Measurements from ENCODE around the gene C1QTNF4. TPM values are rescaled to one million over a fixed set of nuclear protein-coding genes. Genes with fewer than 3 reads are reported as not detected.
A peak's percentile ranks its signal among the peaks of the same experiment; 100 is the strongest.
"Not testable (repeated sequence)": the region's sequence is repeated elsewhere in the genome, so short reads cannot be mapped to it uniquely, and the experiment has no call there.

Gene C1QTNF4
- polyA plus RNA-seq (2013): 44.8 TPM

DNA sequence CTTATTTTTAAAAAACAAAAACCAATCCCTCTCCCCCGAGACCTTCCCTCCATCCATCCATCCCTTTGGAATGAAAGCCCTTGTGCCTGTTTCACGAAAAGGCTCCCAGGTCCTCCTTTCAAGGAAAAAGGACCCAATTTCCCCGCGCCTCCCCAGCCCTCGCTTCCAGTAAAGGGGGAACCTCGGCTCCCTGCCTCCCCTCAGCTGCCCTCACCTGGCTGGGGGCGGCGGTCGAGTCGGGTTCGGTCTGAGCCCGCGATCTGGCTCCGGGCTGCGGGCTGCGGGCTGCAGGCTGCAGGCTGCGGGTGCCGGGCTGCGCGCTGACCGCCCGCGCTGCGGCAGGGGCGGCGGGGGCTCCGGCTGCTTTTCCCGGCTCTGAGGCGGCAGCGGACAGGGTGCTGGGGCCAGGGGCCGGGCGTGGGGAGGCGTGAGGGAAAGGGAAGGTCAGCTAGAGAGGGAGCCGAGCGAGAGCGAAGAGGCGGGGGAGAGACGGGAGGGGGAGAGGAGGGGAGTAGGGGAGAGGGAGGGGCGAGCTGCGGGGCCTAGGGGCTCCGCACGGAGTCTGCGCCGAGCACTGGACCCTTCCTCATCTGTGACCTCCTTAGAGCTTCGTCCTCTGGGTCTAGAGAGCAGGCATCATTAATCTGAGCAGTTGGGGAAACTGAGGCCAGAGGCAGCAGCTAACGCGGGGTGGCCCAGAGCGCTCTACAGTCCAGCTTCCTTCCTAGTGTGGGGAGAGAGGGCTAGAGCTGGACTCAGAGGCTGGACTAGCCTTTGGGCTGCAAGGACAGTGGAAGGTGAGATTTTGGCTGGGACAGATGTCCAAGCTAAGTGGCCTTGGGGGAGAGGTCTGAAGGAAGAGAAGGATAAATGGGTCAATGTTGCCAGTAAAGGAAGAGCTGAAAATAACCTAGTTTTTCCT is at the start of gene C1QTNF4:
Gene C1QTNF4 (minus strand): TSS at position 478 of the 922 bp plus-strand sequence. CDS start 3,601 bp downstream, outside the sequence.
- ChIA-PET POLR2A (interaction anchor here (0.6 kb wide), 2 partner anchors 33 to 88 kb away, joined by 3 to 5 read pairs; no protein-coding TSS in a partner anchor), CTCF (interaction anchor here (1.2 to 1.6 kb wide), 2 partner anchors 23 to 103 kb away, joined by 4 to 10 read pairs; no protein-coding TSS in a partner anchor)
- no peaks in the 10 kb centered on the region for H3K9me3 ChIP-seq (ENCODE audit: control extremely low read depth in 1 of 5, control insufficient read depth in 4 of 5, insufficient read depth in 2 of 5, low read depth in 1 of 5, low read length in 4 of 5)
- no peaks in the 10 kb centered on the region for H3K27me3 ChIP-seq (replicated peaks in 2 of 5; ENCODE audit: control insufficient read depth in 4 of 5, insufficient read depth in 5 of 5, low read length in 4 of 5)
- H3K36me3 ChIP-seq (ENCODE audit: control insufficient read depth in 4 of 4, insufficient read depth in 4 of 4, low read length in 3 of 4): peaks cover 0 to 12% (median 5%) of the 10 kb centered on the region in 4 experiments
- peak in 1 of 3 donors; percentile 49 for DNase-seq
- H3K27ac ChIP-seq (ENCODE audit: insufficient read depth in 1 of 2, low read depth in 1 of 2, low read length in 2 of 2, poor library complexity in 1 of 2, severe bottlenecking in 2 of 2): peak within 1 kb of the TSS in 1 of 2 experiments; percentile 43
- H3K4me3 ChIP-seq (ENCODE audit: control insufficient read depth in 1 of 7, extremely low read depth in 1 of 7, insufficient read depth in 4 of 7, low read depth in 2 of 7, low read length in 6 of 7): peak within 1 kb of the TSS; percentile 53 to 88 (median 74)
- 5% methylated on average over 41 of the region's 48 CpGs for WGBS (ENCODE audit: insufficient coverage)
- H3K4me1 ChIP-seq (ENCODE audit: control extremely low read depth in 1 of 4, control insufficient read depth in 4 of 4, insufficient read depth in 4 of 4, low read length in 3 of 4): peaks cover 8 to 54% (median 54%) of the 10 kb centered on the region in 4 experiments

DNA sequence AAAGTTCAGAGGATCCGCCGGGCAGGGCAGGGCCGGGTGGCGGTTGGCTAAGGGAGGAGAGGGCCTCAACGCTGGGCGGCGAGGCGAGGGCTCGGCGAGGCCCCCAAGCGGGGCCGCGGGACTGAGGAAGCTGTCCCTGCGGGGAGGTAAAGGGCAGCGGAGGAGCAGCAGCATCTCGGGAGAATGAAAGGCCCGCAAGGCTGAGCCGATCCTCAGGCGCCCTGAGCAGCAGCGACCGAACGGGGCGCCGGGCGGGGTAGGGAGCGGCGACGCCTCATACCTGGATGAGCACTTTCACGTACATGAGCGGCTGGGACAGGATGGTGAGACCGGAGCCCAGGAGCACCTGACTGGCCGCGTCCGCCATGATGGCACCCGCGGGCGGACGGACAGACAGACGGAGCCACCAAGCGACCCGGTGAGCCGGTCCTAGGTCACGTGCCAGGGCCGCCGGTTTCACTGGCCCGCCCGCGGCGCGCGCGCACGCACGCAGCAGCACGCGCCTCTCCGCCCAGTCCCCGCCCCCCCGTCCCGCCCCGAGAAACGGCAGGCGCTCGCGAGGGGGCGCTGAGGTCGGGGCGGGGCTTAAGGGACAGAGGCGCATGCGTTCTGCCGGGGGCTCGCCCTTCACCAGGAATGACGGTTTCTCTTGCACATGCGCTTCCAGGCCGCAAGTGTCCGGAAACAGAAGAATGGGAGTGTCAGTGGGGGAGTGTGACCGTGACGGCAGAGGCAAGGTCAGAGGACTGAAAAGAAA is 48.1 kb upstream of the C1QTNF4 start, which contains the start of gene MTCH2:
Gene MTCH2 (minus strand): TSS at position 461 of the 757 bp plus-strand sequence. CDS start 94 bp downstream, at position 367.
- H3K27ac ChIP-seq (ENCODE audit: insufficient read depth in 1 of 2, low read depth in 1 of 2, low read length in 2 of 2, poor library complexity in 1 of 2, severe bottlenecking in 2 of 2): peak within 1 kb of the TSS; percentile 86 to 95
- peaks cover 2 to 20% (median 8%) of the 10 kb centered on the region in 4 experiments for H3K36me3 ChIP-seq (ENCODE audit: control insufficient read depth in 4 of 4, insufficient read depth in 4 of 4, low read length in 3 of 4)
- peak within 1 kb of the TSS; percentile 85 to 96 (median 86) for H3K4me3 ChIP-seq (ENCODE audit: control insufficient read depth in 1 of 7, extremely low read depth in 1 of 7, insufficient read depth in 4 of 7, low read depth in 2 of 7, low read length in 6 of 7)
- WGBS (ENCODE audit: insufficient coverage): 0% methylated on average over 71 of the region's 78 CpGs
- ChIA-PET CTCF (no interaction called here), POLR2A (no interaction called here)
- H3K27me3 ChIP-seq (replicated peaks in 2 of 5; ENCODE audit: control insufficient read depth in 4 of 5, insufficient read depth in 5 of 5, low read length in 4 of 5): no peaks in the 10 kb centered on the region
- H3K4me1 ChIP-seq (ENCODE audit: control extremely low read depth in 1 of 4, control insufficient read depth in 4 of 4, insufficient read depth in 4 of 4, low read length in 3 of 4): peaks cover 8 to 20% (median 14%) of the 10 kb centered on the region in 4 experiments
- H3K9me3 ChIP-seq (ENCODE audit: control extremely low read depth in 1 of 5, control insufficient read depth in 4 of 5, insufficient read depth in 2 of 5, low read depth in 1 of 5, low read length in 4 of 5): no peaks in the 10 kb centered on the region
- peak; percentile 96 for DNase-seq

- Histone ChIP-seq H3K36me3 (ENCODE audit: control insufficient read depth in 4 of 4, insufficient read depth in 4 of 4, low read length in 3 of 4) (peaks cover 2 to 23% (median 9%) of the 10 kb centered on the region in 4 experiments), H3K4me1 (ENCODE audit: control extremely low read depth in 1 of 4, control insufficient read depth in 4 of 4, insufficient read depth in 4 of 4, low read length in 3 of 4) (peaks cover 8 to 20% (median 14%) of the 10 kb centered on the region in 4 experiments), H3K27me3 (replicated peaks in 2 of 5; ENCODE audit: control insufficient read depth in 4 of 5, insufficient read depth in 5 of 5, low read length in 4 of 5) (no peaks in the 10 kb centered on the region), H3K4me3 (ENCODE audit: control insufficient read depth in 1 of 7, extremely low read depth in 1 of 7, insufficient read depth in 4 of 7, low read depth in 2 of 7, low read length in 6 of 7) (peak overlapping the region; percentile 85 to 96 (median 86)), H3K27ac (ENCODE audit: insufficient read depth in 1 of 2, low read depth in 1 of 2, low read length in 2 of 2, poor library complexity in 1 of 2, severe bottlenecking in 2 of 2) (peak overlapping the region; percentile 86 to 95), H3K9me3 (ENCODE audit: control extremely low read depth in 1 of 5, control insufficient read depth in 4 of 5, insufficient read depth in 2 of 5, low read depth in 1 of 5, low read length in 4 of 5) (no peaks in the 10 kb centered on the region)
- CTCF ChIA-PET: no interaction called here
- WGBS (ENCODE audit: insufficient coverage): 7% methylated on average over 3 of the region's 14 CpGs
- POLR2A ChIA-PET: interaction anchor here (0.7 kb wide), 1 partner anchor 77 kb away, joined by 3 read pairs; no protein-coding TSS in a partner anchor
- DNase-seq: no peak
These were observed 47.4 kb upstream of the C1QTNF4 start for GRCh38 chr11:47641600-47642098.

DNA sequence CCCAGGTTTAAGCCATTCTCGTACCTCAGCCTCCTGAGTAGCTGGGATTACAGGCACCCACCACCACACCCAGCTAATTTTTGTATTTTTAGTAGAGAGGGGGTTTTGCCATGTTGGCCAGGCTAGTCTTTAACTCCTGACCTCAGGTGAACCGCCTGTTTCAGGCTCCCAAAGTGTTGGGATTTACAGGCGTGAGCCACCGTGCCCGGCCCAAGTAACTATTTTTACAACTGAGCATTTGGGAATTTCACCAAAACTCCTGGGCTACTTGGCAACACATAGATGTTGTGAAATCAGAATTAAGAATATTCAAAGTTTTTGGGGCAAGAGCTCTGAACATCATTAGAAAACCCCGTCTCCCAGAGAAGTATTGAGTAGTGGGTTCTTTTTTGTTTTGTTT is 46.3 kb upstream of the C1QTNF4 start:
- CTCF ChIA-PET: interaction anchor here (0.6 kb wide), 1 partner anchor 23 kb away, joined by 3 read pairs; no protein-coding TSS in a partner anchor

GRCh38 chr11:47636331-47636730 is 42.1 kb upstream of the C1QTNF4 start:
- H3K36me3 ChIP-seq (ENCODE audit: control insufficient read depth in 4 of 4, insufficient read depth in 4 of 4, low read length in 3 of 4): peaks cover 8 to 47% (median 29%) of the 10 kb centered on the region in 4 experiments
- CTCF ChIA-PET: interaction anchor here (0.6 kb wide), 1 partner anchor 11 kb away, joined by 4 read pairs; no protein-coding TSS in a partner anchor
- H3K4me3 ChIP-seq (ENCODE audit: control insufficient read depth in 1 of 7, extremely low read depth in 1 of 7, insufficient read depth in 4 of 7, low read depth in 2 of 7, low read length in 6 of 7); H3K27me3 ChIP-seq (replicated peaks in 2 of 5; ENCODE audit: control insufficient read depth in 4 of 5, insufficient read depth in 5 of 5, low read length in 4 of 5); H3K9me3 ChIP-seq (ENCODE audit: control extremely low read depth in 1 of 5, control insufficient read depth in 4 of 5, insufficient read depth in 2 of 5, low read depth in 1 of 5, low read length in 4 of 5); H3K4me1 ChIP-seq (ENCODE audit: control extremely low read depth in 1 of 4, control insufficient read depth in 4 of 4, insufficient read depth in 4 of 4, low read length in 3 of 4); H3K27ac ChIP-seq (ENCODE audit: insufficient read depth in 1 of 2, low read depth in 1 of 2, low read length in 2 of 2, poor library complexity in 1 of 2, severe bottlenecking in 2 of 2); DNase-seq; POLR2A ChIA-PET: not testable (repeated sequence)
- WGBS (ENCODE audit: insufficient coverage): 100% methylated on average over 7 of the region's 11 CpGs

More for the DNA sequence above, 46.3 kb upstream of the C1QTNF4 start:
- H3K9me3 ChIP-seq (ENCODE audit: control extremely low read depth in 1 of 5, control insufficient read depth in 4 of 5, insufficient read depth in 2 of 5, low read depth in 1 of 5, low read length in 4 of 5); H3K4me3 ChIP-seq (ENCODE audit: control insufficient read depth in 1 of 7, extremely low read depth in 1 of 7, insufficient read depth in 4 of 7, low read depth in 2 of 7, low read length in 6 of 7); POLR2A ChIA-PET; DNase-seq; H3K27ac ChIP-seq (ENCODE audit: insufficient read depth in 1 of 2, low read depth in 1 of 2, low read length in 2 of 2, poor library complexity in 1 of 2, severe bottlenecking in 2 of 2); H3K27me3 ChIP-seq (replicated peaks in 2 of 5; ENCODE audit: control insufficient read depth in 4 of 5, insufficient read depth in 5 of 5, low read length in 4 of 5): not testable (repeated sequence)
- H3K4me1 ChIP-seq (ENCODE audit: control extremely low read depth in 1 of 4, control insufficient read depth in 4 of 4, insufficient read depth in 4 of 4, low read length in 3 of 4): peaks cover 8 to 20% (median 14%) of the 10 kb centered on the region in 4 experiments
- H3K36me3 ChIP-seq (ENCODE audit: control insufficient read depth in 4 of 4, insufficient read depth in 4 of 4, low read length in 3 of 4): peaks cover 2 to 23% (median 10%) of the 10 kb centered on the region in 4 experiments
- WGBS (ENCODE audit: insufficient coverage): 100% methylated on average over 4 of the region's 6 CpGs

DNA sequence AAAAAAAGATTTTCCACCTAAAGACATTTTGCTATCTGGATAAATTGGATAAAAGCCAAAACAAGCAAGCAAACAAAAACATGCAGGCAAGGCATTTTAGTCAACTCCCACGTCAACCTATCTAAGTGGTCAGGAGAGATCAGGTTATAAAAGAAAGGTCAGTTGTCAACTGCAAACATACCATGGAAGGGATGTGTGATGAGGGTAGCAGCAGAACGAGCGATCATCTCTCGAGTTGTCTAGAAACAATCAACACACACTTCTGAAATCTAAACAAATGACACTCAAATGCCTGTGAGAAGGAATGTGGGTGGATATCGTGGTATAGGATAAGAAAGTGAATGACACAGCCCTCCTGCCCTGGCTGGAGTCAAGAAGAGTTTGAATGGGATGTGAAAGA is 37.3 kb upstream of the C1QTNF4 start:
- no peaks in the 10 kb centered on the region for H3K9me3 ChIP-seq (ENCODE audit: control extremely low read depth in 1 of 5, control insufficient read depth in 4 of 5, insufficient read depth in 2 of 5, low read depth in 1 of 5, low read length in 4 of 5)
- H3K27ac ChIP-seq (ENCODE audit: insufficient read depth in 1 of 2, low read depth in 1 of 2, low read length in 2 of 2, poor library complexity in 1 of 2, severe bottlenecking in 2 of 2): no peak overlapping the region
- WGBS (ENCODE audit: insufficient coverage): no CpG with 5 or more reads among the region's 5 CpGs
- POLR2A ChIA-PET: no interaction called here
- H3K4me3 ChIP-seq (ENCODE audit: control insufficient read depth in 1 of 7, extremely low read depth in 1 of 7, insufficient read depth in 4 of 7, low read depth in 2 of 7, low read length in 6 of 7): no peak overlapping the region
- H3K4me1 ChIP-seq (ENCODE audit: control extremely low read depth in 1 of 4, control insufficient read depth in 4 of 4, insufficient read depth in 4 of 4, low read length in 3 of 4): no peaks in the 10 kb centered on the region
- peaks cover 17 to 66% (median 44%) of the 10 kb centered on the region in 4 experiments for H3K36me3 ChIP-seq (ENCODE audit: control insufficient read depth in 4 of 4, insufficient read depth in 4 of 4, low read length in 3 of 4)
- CTCF ChIA-PET: no interaction called here
- no peak for DNase-seq
- H3K27me3 ChIP-seq (replicated peaks in 2 of 5; ENCODE audit: control insufficient read depth in 4 of 5, insufficient read depth in 5 of 5, low read length in 4 of 5): no peaks in the 10 kb centered on the region

Data from common myeloid progenitor, CD34-positive (primary cell).